Epithelial cell of esophagus (primary cell): ENCODE results near the gene PRKG1.

Experiments
- DNase-seq: peaks from one replicate; pipeline ENCODE4 v3.0.0; 2010; ENCODE audit warnings: low read depth
- H3K4me3 ChIP-seq: 2 replicates; pipeline ENCODE4 v1.5.1; 2011; ENCODE audit warnings: mild to moderate bottlenecking, low read length, control low read depth
- CTCF ChIP-seq: IDR thresholded peaks from 2 replicates; pipeline ENCODE4 v1.5.1; 2011; ENCODE audit warnings: low read depth, mild to moderate bottlenecking, low read length, control low read depth, inconsistent platforms; ENCODE audit not compliant: insufficient read depth; ENCODE audit errors: missing control alignments

The PRKG1 gene

DNA sequence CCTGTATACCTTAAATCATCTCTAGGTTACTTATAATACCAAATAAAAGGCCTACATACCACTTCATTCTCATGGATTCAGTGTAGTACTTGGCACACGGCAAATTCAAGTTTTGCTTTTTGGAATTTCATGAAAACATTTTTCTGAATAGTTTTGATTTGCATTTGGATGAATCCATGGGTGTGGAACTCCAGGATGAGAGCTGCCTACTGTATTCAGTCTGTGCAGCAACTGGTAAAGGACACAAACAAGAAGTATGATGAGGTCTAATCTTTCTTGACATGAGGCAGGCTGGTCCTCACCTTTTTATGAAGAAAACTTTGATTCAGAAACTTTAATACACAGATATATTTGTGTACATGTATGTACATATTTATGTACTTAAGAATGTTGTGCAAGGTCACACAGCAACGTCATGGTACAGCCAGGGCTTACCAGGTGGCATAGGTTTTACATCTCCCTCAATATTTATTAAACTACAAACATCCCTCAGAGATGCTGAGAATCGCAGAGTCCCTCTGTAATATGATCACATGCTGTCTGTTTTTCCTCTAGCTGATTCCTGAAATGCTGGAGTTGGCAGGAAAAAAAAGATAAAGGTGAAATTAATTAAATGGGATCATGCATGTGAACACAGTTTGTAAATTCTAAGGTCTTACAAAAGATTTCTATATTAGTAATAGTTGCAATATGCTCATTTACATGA, 239.6 kb downstream of the PRKG1 start:
- no peak for TF ChIP-seq CTCF
- no peak for DNase-seq
- no peak overlapping the region for H3K4me3 ChIP-seq

- no peak for TF ChIP-seq CTCF
- no peak for DNase-seq
- H3K4me3 ChIP-seq = no peak overlapping the region
Measured at GRCh38 chr10:51314481-51314880, 240.2 kb downstream of the PRKG1 start.

DNA sequence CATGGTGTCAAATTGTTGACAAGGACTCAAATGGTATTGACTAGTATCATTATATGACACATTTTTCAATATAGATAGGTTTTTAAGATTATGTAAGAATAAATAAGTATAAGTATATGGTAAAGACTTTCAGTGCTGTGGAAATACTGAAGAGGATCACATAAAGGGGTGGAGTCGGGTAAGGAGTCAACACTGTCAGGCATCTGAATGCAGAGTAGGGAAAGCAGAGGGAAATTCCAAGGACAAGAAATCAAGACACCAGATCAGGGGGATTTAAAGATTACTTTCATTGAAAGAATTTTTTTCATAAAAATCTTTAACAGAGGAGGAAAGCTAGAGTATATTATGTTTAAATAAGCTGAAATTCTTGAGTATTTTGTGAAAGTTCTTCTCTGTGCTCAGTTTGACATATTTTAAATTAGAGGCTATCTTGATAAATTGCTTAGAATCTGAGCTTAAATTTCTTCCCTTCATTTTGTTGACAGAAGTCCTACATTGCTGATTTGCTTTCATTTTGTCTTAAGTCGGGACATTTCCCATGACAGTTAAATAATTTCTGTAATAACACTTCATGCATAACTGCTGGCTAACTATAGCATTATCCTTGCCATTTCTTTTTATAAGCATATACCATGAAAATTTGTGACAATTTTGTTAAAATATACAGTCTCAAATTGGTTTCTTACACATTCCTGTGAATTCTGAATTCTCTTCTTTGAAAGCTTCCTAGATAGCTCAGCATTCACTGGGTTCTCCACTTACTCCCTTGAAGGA, 244.3 kb downstream of the PRKG1 start:
- no peak for TF ChIP-seq CTCF
- H3K4me3 ChIP-seq = no peak overlapping the region
- no peak for DNase-seq

DNA sequence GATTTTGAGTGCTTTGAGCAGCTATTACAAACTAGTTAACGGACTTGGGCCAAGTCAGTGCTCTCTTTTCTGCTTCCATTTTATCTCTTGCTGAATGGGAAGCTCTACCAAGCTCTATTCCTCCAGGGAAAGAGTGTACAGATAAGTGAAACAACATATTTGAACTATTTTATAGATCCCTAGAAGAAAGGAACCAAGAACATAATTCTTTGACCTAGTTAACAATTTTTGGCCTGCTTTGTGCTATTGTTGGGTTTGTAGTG, 244.8 kb downstream of the PRKG1 start:
- TF ChIP-seq CTCF = no peak
- no peak for DNase-seq
- H3K4me3 ChIP-seq = no peak overlapping the region

- no peak overlapping the region for H3K4me3 ChIP-seq
- no peak for DNase-seq
- no peak for TF ChIP-seq CTCF
Measured at GRCh38 chr10:51321300-51321699, 247.0 kb downstream of the PRKG1 start.

DNA sequence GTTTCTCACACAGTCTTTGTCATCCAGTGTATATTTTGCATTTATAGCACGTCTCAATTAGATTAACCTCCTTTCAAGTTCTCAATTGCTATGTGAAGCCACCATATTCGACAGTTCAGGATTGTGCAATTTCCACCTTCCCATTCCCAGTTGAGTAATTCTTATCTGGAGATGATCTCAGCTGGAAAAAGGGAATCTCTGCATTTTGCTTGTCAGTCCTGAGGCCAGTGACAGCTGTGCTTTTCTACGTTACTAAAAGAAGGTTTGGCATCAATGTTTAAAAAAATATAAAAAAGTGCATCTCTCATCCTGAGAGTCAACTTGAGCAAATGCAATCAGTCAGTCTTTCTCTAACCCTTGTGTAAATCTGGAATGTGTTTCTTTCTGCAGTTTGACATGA, 247.7 kb downstream of the PRKG1 start:
- no peak for TF ChIP-seq CTCF

DNA sequence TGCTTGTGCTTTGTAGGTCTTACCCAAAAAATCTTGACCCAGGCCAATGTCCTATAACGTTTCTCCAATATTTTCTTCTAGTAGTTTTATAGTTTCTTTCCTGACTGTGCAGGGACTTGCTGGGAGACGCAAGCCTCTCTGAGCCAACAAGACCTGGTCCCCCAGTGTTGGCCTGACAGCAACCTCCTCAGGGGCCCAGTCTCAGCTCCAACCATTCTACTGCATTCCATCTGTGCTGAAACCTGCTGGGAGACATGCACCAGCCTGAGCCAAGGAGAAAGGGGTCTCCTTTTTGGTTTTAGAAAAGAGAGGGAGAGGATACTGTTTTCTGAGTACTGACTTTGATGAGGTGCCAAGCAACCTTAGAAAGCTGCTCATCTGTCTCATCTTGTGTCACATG, 251.4 kb downstream of the PRKG1 start:
- no peak for TF ChIP-seq CTCF
- no peak for DNase-seq
- H3K4me3 ChIP-seq = no peak overlapping the region

More for the DNA sequence above, 247.7 kb downstream of the PRKG1 start:
- H3K4me3 ChIP-seq = no peak overlapping the region
- peak; percentile 8 for DNase-seq
